Bone marrow (tissue), 2 donors: ENCODE results near the gene PIGK.

Experiments used
- DNase-seq, 2 donors: peaks; one replicate each; lab custom pipeline; 2025; lab: John Stamatoyannopoulos, UW

The PIGK gene

GRCh38 chr1:77096496-77097255 lies 122.6 kb downstream of the PIGK start:
- no peak for DNase-seq

GRCh38 chr1:77095236-77095635 lies 124.0 kb downstream of the PIGK start:
- no peak for DNase-seq

- DNase-seq, result no peak
Measured at GRCh38 chr1:77089756-77090155, 129.5 kb downstream of the PIGK start.

- no peak for DNase-seq
Measured at GRCh38 chr1:77085109-77085508, 134.1 kb downstream of the PIGK start.

GRCh38 chr1:77084457-77084856 lies 134.8 kb downstream of the PIGK start:
- no peak for DNase-seq

- no peak for DNase-seq
Measured at GRCh38 chr1:77081834-77082233, 137.4 kb downstream of the PIGK start.

- peak in 1 of 2 donors; percentile 5 for DNase-seq
Measured at GRCh38 chr1:77076759-77077158, 142.5 kb downstream of the PIGK start.

GRCh38 chr1:77068013-77068412 lies 151.2 kb downstream of the PIGK start:
- DNase-seq, result no peak

GRCh38 chr1:77065693-77066342 lies 153.4 kb downstream of the PIGK start:
- no peak for DNase-seq

- no peak for DNase-seq
Measured at GRCh38 chr1:77064246-77064645, 155.0 kb downstream of the PIGK start.

- no peak for DNase-seq
Measured at GRCh38 chr1:77063118-77063517, 156.1 kb downstream of the PIGK start.

GRCh38 chr1:77061162-77061561 lies 158.1 kb downstream of the PIGK start:
- DNase-seq, result no peak

- DNase-seq, result no peak
Measured at GRCh38 chr1:77060000-77060399, 159.2 kb downstream of the PIGK start.

- no peak for DNase-seq
Measured at GRCh38 chr1:77057994-77058585, 161.1 kb downstream of the PIGK start.

GRCh38 chr1:77056525-77056924 lies 162.7 kb downstream of the PIGK start:
- DNase-seq, result no peak

GRCh38 chr1:77051425-77051824 lies 167.8 kb downstream of the PIGK start:
- no peak for DNase-seq

- no peak for DNase-seq
Measured at GRCh38 chr1:77048615-77049005, 170.6 kb downstream of the PIGK start.

- no peak for DNase-seq
Measured at GRCh38 chr1:77047978-77048614, 171.1 kb downstream of the PIGK start.

- no peak for DNase-seq
Measured at GRCh38 chr1:77047575-77047974, 171.7 kb downstream of the PIGK start.

GRCh38 chr1:77044133-77044849 lies 174.9 kb downstream of the PIGK start:
- no peak for DNase-seq

GRCh38 chr1:77040826-77041225 lies 178.4 kb downstream of the PIGK start:
- no peak for DNase-seq

GRCh38 chr1:77039739-77040138 lies 179.5 kb downstream of the PIGK start:
- DNase-seq, result no peak
